GM23248 (cell line): ENCODE measurements around the gene OR5K3.

Source experiments
- EZH2 ChIP-seq: fragments of 200-600 bp; sonication (generic); IDR thresholded peaks from 2 replicates; pipeline ENCODE4 v1.6.1; 2018; ENCODE audit warnings: antibody characterized with exemption, mild to moderate bottlenecking; ENCODE audit not compliant: insufficient read depth, poor library complexity, severe bottlenecking
- EZH2phosphoT487 ChIP-seq: fragments of 200-600 bp; sonication (generic); IDR thresholded peaks from 2 replicates; pipeline ENCODE4 v1.6.1; 2018; ENCODE audit warnings: antibody characterized with exemption, moderate library complexity, mild to moderate bottlenecking, low read depth; ENCODE audit not compliant: insufficient read depth

DNA sequence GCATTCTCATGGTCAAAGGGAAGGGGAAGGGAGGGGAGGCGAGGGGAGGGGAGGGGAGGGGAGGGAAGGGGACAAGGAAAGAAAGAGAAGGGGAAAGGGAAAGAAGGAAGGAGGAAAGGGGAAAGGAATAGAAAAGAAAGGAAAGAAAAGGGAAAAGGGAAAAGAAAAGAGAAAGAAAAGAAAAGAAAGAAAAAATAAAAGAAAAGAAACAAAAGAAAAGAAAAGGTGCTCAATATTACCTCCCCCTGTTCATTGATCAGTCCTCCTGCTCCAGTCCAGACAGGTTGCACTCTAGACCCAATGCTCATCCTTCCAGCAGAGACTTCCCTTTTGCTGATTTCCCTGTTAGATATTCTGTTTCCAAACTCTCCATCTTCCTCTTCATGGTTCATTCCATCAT lies 18.0 kb upstream of the OR5K3 start:
- no peak for TF ChIP-seq EZH2phosphoT487
- TF ChIP-seq EZH2, result no peak
